GM12865 (cell line): ENCODE results near the gene EOMES.

Experiments used
- DNase-seq: peaks from one replicate; pipeline ENCODE4 v3.0.0; 2010; ENCODE audit warnings: low read depth
- H3K4me3 ChIP-seq: 2 replicates; pipeline ENCODE4 v1.5.1; 2011; ENCODE audit warnings: mild to moderate bottlenecking, low read depth, low read length, control low read depth
- CTCF ChIP-seq: IDR thresholded peaks from 2 replicates; pipeline ENCODE4 v1.5.1; 2011; ENCODE audit warnings: low read length, control low read depth, low read depth, inconsistent platforms; ENCODE audit not compliant: insufficient read depth; ENCODE audit errors: missing control alignments

The EOMES gene

GRCh38 chr3:27684302-27684701 lies 37.8 kb downstream of the EOMES start:
- no peak overlapping the region for H3K4me3 ChIP-seq
- no peak for DNase-seq
- no peak for TF ChIP-seq CTCF

- peak; percentile 54 for TF ChIP-seq CTCF
- H3K4me3 ChIP-seq: no peak overlapping the region
- peak; percentile 70 for DNase-seq
Measured at GRCh38 chr3:27681249-27681748, 40.8 kb downstream of the EOMES start.

GRCh38 chr3:27680517-27681246 lies 41.4 kb downstream of the EOMES start:
- no peak overlapping the region for H3K4me3 ChIP-seq
- DNase-seq: no peak
- TF ChIP-seq CTCF: no peak

- TF ChIP-seq CTCF: no peak
- H3K4me3 ChIP-seq: no peak overlapping the region
- DNase-seq: no peak
Measured at GRCh38 chr3:27679691-27680090, 42.4 kb downstream of the EOMES start.

- TF ChIP-seq CTCF: no peak
- DNase-seq: no peak
- H3K4me3 ChIP-seq: no peak overlapping the region
Measured at GRCh38 chr3:27678234-27678633, 43.9 kb downstream of the EOMES start.

- DNase-seq: no peak
- no peak overlapping the region for H3K4me3 ChIP-seq
- no peak for TF ChIP-seq CTCF
Measured at GRCh38 chr3:27677565-27677964, 44.6 kb downstream of the EOMES start.

GRCh38 chr3:27675287-27675686 lies 46.8 kb downstream of the EOMES start:
- no peak for DNase-seq
- H3K4me3 ChIP-seq: no peak overlapping the region
- TF ChIP-seq CTCF: no peak
